ENCODE measurements around the gene ENDOG.
"Not testable (repeated sequence)": the region's sequence is repeated elsewhere in the genome, so short reads cannot be mapped to it uniquely, and the experiment has no call there.

Gene ENDOG

DNA sequence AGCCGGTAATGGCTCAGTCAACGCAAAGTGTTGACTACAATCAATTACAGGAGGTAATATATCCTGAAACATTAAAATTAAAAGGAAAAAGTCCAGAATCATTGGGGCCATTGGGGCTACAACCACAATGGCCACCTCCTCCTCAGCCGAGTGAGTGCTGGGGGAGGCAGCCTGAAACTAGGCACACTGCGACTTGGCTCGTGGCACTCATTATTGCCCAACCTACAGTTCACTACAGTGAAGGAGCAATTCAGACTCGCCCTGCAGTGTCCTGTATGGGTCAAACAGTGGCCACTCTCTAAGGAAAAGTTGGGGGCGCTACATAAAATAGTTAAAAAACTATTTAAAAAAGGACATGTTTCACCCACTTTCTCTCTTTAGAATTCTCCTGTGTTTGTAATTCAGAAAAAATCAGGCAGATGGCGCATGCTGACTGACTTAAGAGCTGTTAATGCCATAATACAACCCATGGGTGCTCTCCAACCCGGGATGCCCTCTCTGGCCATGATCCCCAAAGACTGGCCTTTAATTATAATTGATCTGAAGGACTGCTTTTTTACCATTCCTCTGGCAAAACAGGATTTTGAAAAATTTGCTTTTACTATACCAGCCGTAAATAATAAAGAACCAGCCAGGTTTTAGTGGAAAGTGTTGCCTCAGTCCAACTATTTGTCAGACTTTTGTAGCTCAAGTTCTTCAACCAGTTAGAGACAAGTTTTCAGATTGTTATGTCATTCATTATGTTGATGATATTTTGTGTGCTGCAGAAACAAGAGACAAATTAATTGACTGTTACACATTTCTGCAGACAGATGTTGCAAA is 33.7 kb downstream of the ENDOG start:
- H3K4me1 ChIP-seq (ENCODE audit: insufficient read depth, low read length); H3K36me3 ChIP-seq (ENCODE audit: insufficient read depth, low read length); H3K9ac ChIP-seq (ENCODE audit: low read depth, low read length); H3K9me3 ChIP-seq (ENCODE audit: control insufficient read depth, insufficient read depth, low read length): not testable (repeated sequence)

DNA sequence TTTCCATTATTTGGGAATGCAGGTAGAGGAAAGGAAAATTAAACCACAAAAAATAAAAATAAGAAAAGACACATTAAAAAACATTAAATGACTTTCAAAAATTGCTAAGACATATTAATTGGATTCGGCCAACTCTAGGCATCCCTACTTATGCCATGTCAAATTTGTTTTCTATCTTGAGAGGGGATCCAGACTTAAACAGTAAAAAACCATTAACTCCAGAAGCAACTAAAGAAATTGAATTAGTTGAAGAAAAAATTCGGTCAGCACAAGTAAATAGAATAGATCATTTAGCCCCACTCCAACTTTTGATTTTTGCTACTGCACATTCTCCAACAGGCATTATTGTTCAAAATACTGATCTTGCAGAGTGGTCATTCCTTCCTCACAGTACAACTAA is 34.3 kb downstream of the ENDOG start:
- not testable (repeated sequence) for H3K4me1 ChIP-seq (ENCODE audit: insufficient read depth, low read length)

DNA sequence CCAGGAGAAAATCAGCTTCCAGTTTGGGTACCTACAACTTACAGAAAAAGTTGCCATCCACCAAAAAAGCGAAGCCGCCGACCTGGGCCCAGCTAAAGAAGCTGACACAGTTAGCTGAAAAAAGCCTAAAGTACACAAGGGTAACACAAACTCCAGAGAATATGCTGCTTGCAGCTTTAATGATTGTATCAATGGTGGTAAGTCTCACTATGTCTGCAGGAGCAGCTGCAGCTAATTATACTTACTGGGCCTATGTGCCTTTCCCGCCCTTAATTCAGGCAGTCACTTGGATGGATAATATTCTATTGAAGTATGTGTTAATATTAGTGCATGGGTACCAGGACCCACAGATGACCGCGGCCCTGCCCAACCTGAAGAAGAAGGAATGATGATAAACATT is 36.2 kb downstream of the ENDOG start:
- not testable (repeated sequence) for H3K9me3 ChIP-seq (ENCODE audit: control insufficient read depth, insufficient read depth, low read length); H3K36me3 ChIP-seq (ENCODE audit: insufficient read depth, low read length); H3K9ac ChIP-seq (ENCODE audit: low read depth, low read length); H3K4me1 ChIP-seq (ENCODE audit: insufficient read depth, low read length)

More for the DNA sequence above, 34.3 kb downstream of the ENDOG start:
- not testable (repeated sequence) for H3K9ac ChIP-seq (ENCODE audit: low read depth, low read length); H3K36me3 ChIP-seq (ENCODE audit: insufficient read depth, low read length); H3K9me3 ChIP-seq (ENCODE audit: control insufficient read depth, insufficient read depth, low read length)

DNA sequence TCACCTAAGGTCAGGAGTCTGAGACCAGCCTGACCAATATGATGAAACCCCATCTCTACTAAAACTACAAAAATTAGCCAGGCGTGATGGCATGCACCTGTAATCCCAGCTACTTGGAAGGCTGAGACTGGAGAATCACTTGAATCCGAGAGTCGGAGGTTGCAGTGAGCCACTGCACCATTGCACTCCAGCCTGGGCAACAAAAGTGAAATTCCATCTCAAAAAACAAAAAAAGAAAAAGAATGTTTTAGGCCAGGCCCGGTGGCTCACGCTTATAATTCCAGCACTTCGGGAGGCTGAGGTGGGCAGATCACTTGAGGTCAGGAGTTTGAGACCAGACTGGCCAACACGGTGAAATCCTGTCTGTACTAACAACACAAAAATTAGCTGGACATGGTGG is 40.2 kb downstream of the ENDOG start:
- not testable (repeated sequence) for H3K4me1 ChIP-seq (ENCODE audit: insufficient read depth, low read length); H3K36me3 ChIP-seq (ENCODE audit: insufficient read depth, low read length); H3K9ac ChIP-seq (ENCODE audit: low read depth, low read length); H3K9me3 ChIP-seq (ENCODE audit: control insufficient read depth, insufficient read depth, low read length)

DNA sequence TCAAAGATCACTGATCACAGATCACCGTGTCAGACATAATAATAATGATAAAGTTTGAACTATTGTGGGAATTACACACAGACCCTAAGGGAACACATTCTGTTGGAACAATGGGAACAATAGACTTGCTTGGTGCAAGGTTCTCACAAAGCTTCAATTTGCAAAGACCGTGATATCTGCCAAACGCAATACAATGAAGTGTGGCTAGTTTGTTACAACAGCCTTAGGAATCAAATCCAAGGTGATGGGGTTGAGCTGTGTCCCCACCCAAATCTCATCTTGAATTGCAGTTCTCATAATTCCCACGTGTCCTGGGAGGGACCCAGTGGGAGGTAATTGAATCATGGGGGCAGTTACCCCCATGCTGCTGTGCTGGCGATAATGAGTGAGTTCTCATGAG is 42.6 kb downstream of the ENDOG start:
- Histone ChIP-seq H3K4me1 (ENCODE audit: insufficient read depth, low read length) (peaks cover 9% of the 10 kb centered on the region), H3K9ac (ENCODE audit: low read depth, low read length) (no peak overlapping the region), H3K9me3 (ENCODE audit: control insufficient read depth, insufficient read depth, low read length) (no peaks in the 10 kb centered on the region), H3K36me3 (ENCODE audit: insufficient read depth, low read length) (peaks cover 2% of the 10 kb centered on the region; the same call in 1 of the 2 replicates)

DNA sequence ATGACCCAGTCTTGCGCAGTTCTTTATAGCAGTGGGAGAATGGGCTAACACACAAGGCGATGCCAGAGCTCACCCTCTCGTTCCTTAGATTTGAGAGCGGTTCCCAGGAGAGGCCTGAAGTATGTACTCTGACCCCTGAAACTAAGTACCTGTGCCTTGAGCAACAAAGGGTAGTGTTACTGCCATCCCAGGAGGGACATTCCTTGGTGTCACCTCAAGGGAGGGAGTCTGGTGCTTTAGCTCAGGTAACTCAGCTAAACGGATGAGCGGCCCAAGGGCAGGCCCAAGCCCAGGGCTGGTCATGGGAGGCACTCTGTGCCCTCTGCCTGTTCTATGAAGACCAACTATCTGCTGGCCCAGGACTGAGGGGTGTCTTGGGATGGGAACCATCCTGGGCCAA is 43.2 kb downstream of the ENDOG start:
- Histone ChIP-seq H3K36me3 (ENCODE audit: insufficient read depth, low read length) (peaks cover 2% of the 10 kb centered on the region; the same call in 1 of the 2 replicates), H3K9ac (ENCODE audit: low read depth, low read length) (no peak overlapping the region), H3K4me1 (ENCODE audit: insufficient read depth, low read length) (peaks cover 9% of the 10 kb centered on the region), H3K9me3 (ENCODE audit: control insufficient read depth, insufficient read depth, low read length) (no peaks in the 10 kb centered on the region)

DNA sequence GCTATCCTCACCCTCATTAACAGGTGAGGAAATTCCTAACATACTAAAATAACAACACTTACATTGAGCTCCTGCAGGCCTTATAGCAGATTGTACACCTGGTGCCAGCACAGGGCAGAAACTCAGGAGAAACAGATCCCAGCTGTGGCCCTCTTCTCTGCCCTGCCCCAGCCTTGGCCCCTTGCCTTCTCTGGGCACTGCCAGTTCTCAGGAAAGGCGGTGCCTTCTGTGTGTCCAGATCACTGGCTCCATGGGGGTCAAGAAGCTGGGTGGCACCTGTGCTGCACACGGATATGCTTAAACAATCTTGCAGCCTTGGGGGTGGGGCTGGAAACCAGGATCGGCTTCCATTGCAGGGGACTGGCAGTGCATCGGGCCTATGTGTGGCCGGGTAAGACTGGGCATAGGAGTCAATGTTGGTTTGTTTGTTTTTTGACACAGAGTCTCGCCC is 44.1 kb downstream of the ENDOG start:
- H3K36me3 ChIP-seq (ENCODE audit: insufficient read depth, low read length) = peaks cover 2% of the 10 kb centered on the region; the same call in 1 of the 2 replicates
- no peak overlapping the region for H3K9ac ChIP-seq (ENCODE audit: low read depth, low read length)

DNA sequence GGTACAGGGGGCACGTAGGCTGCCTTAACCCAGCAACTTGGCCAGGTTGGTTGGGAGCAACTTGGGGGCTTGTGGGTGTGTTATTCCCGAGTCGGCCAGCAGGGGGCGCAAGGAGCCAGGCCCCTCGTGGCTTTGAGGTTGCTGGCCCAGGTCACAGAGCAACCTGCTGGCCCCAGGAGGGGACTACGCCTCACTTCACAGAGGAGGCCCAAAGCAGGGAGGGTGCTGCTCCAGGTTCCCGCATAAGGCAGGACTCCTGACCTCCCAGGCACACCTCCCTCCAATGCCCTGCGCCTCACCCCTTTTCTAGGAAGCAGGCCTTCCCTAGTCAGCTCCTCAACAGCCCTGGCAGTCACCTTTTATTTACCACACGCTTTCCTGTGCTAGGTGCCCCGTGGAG is 45.3 kb downstream of the ENDOG start:
- peaks cover 2% of the 10 kb centered on the region; the same call in 1 of the 2 replicates for H3K36me3 ChIP-seq (ENCODE audit: insufficient read depth, low read length)
- H3K9ac ChIP-seq (ENCODE audit: low read depth, low read length) = no peak overlapping the region
- H3K4me1 ChIP-seq (ENCODE audit: insufficient read depth, low read length) = peaks cover 9% of the 10 kb centered on the region
- H3K9me3 ChIP-seq (ENCODE audit: control insufficient read depth, insufficient read depth, low read length) = no peaks in the 10 kb centered on the region

More for the DNA sequence above, 44.1 kb downstream of the ENDOG start:
- Histone ChIP-seq H3K4me1 (ENCODE audit: insufficient read depth, low read length) (peaks cover 9% of the 10 kb centered on the region), H3K9me3 (ENCODE audit: control insufficient read depth, insufficient read depth, low read length) (no peaks in the 10 kb centered on the region)

DNA sequence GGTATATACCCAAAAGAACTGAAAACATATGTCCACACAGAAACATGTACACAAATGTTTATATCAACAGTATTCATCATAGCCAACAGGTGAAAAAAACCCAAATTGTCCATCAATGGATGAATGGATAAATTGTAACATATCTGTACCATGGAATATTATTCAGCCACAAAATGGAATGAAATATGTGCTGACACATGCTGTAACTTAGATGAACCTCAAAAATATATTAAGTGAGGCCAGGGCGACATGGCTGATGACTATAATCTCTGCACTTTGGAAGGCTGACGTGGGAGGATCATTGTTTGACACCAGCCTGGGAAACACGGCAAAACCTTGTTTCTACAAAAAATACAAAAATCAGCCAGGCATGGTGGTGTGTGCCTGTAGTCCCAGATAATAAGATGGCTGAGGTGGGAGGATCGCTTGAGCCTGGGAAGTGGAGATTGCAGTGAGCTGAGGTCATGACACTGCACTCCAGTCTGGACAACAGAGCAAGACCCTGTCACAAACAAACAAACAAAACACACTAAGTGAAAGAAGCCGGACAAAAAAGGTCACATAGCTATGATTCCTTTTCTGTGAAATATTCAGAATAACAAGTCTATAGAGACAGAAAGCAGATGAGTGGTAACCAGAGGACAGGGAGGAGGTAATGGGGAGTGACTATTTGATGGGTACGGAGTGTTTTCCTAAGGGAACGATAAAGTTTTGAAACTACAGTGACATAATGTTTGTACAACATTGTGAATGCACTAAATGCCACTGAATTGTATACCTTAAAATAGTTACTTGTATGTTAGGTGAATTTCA is 52.0 kb downstream of the ENDOG start:
- H3K36me3 ChIP-seq (ENCODE audit: insufficient read depth, low read length) = no peaks in the 10 kb centered on the region; the same call in 1 of the 2 replicates
- H3K4me1 ChIP-seq (ENCODE audit: insufficient read depth, low read length) = no peaks in the 10 kb centered on the region

DNA sequence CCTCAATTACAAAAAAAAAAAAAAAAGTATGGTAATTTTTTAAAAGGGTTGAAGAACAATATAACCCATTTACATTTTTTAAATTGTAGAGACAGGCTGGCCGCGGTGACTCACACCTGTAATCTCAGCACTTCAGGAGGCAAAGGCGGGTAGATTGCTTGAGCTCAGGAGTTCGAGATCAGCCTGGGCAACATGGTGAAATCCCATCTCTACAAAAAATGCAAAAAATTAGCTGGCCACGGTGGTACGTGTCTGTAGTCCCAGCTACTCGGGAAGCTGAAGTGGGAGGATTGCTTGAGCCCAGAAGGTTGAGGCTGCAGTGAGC is 52.6 kb downstream of the ENDOG start:
- not testable (repeated sequence) for H3K4me1 ChIP-seq (ENCODE audit: insufficient read depth, low read length); H3K9ac ChIP-seq (ENCODE audit: low read depth, low read length); H3K9me3 ChIP-seq (ENCODE audit: control insufficient read depth, insufficient read depth, low read length)

More for the DNA sequence above, 52.0 kb downstream of the ENDOG start:
- Histone ChIP-seq H3K9ac (ENCODE audit: low read depth, low read length) (no peak overlapping the region), H3K9me3 (ENCODE audit: control insufficient read depth, insufficient read depth, low read length) (no peaks in the 10 kb centered on the region)

More for the DNA sequence above, 52.6 kb downstream of the ENDOG start:
- not testable (repeated sequence) for H3K36me3 ChIP-seq (ENCODE audit: insufficient read depth, low read length)
